IPS-18a (cell line): ENCODE data around the gene NAA20.

Experiments used
- H3K27ac ChIP-seq: one replicate; pipeline ENCODE4 v1.5.1; 2013; ENCODE audit warnings: low read length
- H3K27me3 ChIP-seq: one replicate; pipeline ENCODE4 v1.6.1; 2013; ENCODE audit warnings: mild to moderate bottlenecking, low read length; ENCODE audit not compliant: control insufficient read depth, insufficient read depth
- H3K36me3 ChIP-seq: one replicate; pipeline ENCODE4 v1.6.1; 2013; ENCODE audit warnings: low read depth, low read length; ENCODE audit not compliant: control insufficient read depth
- H3K4me1 ChIP-seq: one replicate; pipeline ENCODE4 v1.6.1; 2013; ENCODE audit warnings: low read depth, low read length; ENCODE audit not compliant: control insufficient read depth
- H3K4me3 ChIP-seq: one replicate; pipeline ENCODE4 v1.5.1; 2013; ENCODE audit warnings: low read length
- H3K9ac ChIP-seq: one replicate; pipeline ENCODE4 v1.6.1; 2013; ENCODE audit warnings: mild to moderate bottlenecking, low read length, moderate library complexity
- H3K9me3 ChIP-seq: one replicate; pipeline ENCODE4 v1.6.1; 2013; ENCODE audit warnings: low read depth, low read length; ENCODE audit not compliant: control insufficient read depth

NAA20 gene

DNA sequence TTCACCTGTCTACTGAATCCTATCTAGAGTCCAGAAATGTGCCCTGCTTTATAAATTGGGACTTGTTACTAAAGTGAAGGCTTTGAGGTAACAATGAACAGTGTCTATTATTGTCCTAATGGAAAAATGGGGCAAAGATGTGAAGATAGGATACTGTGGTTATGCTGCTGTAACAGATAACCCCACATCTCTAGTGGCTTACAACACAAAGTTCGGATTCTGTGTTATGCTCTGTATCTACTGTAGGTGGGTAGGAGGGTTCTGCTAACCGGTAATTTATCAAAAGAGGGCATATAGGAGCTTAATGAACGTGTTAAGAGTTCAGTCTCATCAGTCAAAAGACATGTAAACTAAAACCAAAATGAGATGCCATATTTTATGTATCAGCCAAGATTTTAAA, 6.2 kb downstream of the NAA20 start:
- no peaks in the 10 kb centered on the region for H3K27me3 ChIP-seq
- no peak overlapping the region for H3K27ac ChIP-seq
- peaks cover 20% of the 10 kb centered on the region for H3K36me3 ChIP-seq
- no peaks in the 10 kb centered on the region for H3K9me3 ChIP-seq
- no peak overlapping the region for H3K9ac ChIP-seq
- no peak overlapping the region for H3K4me3 ChIP-seq
- H3K4me1 ChIP-seq, result peaks cover under 1% of the 10 kb centered on the region

DNA sequence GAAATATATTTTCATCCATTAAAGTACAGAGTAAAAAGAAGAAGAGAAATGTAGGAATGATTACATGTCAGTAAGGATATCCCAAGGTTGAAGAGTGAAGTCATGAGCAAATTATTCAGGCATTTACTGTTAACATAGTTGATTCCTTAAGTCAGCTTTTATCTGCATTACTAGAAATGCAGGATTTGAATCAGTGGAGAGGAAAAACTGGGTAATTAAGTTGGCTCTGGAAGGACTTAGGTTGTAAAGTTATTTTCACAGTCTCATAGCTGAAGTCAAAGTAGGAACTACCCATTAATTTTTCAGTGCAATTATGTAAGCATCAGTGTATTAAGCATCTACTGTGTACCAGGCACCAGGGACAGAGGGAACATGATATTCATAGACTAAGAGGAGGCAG, 7.8 kb downstream of the NAA20 start:
- no peaks in the 10 kb centered on the region for H3K27me3 ChIP-seq
- no peak overlapping the region for H3K27ac ChIP-seq
- H3K36me3 ChIP-seq, result peaks cover 24% of the 10 kb centered on the region
- no peaks in the 10 kb centered on the region for H3K9me3 ChIP-seq
- H3K9ac ChIP-seq, result no peak overlapping the region
- H3K4me1 ChIP-seq, result no peaks in the 10 kb centered on the region
- H3K4me3 ChIP-seq, result no peak overlapping the region

DNA sequence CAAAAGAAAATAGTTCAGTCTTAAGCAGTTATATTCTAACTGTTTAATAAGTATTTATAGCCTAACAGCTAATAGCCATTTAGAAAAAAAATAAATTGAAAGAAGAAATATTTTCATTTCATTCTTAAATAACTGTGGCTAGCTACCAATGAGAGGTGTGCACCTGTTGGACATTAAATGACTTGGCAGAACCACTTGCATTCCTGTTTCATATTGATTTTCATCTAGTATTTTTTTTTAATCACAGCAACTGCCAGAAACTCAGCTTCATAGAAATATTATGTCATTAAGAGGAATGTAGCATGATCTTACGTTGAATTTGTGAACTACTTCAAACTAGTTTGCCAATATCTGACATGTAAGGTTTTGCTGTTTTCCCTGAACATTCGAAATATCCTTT, 10.1 kb downstream of the NAA20 start:
- Histone ChIP-seq H3K4me1 (no peaks in the 10 kb centered on the region), H3K9me3 (no peaks in the 10 kb centered on the region), H3K27me3 (no peaks in the 10 kb centered on the region), H3K4me3 (no peak overlapping the region), H3K27ac (no peak overlapping the region), H3K9ac (no peak overlapping the region), H3K36me3 (peaks cover 41% of the 10 kb centered on the region)

DNA sequence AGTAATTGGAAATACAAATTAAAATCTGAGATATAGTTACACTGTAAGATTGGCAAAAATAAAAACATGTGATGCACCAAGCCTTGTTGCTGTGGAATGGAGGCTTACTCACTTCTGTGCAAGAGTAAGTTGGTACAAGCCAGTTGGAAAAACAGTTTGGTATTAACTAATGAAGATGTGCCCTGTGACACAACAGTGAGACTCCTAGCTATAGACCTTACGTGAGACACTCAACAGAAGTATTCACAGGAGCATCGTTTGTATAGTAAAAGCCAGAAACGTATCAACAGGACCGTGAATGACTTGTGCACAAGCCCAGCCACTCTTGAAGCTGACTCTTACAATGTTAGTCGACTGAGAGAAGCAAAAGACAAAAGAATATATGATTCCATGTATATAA, 14.6 kb downstream of the NAA20 start:
- Histone ChIP-seq H3K4me3 (no peak overlapping the region), H3K4me1 (no peaks in the 10 kb centered on the region), H3K27ac (no peak overlapping the region), H3K9ac (no peak overlapping the region), H3K9me3 (no peaks in the 10 kb centered on the region), H3K36me3 (peaks cover 76% of the 10 kb centered on the region), H3K27me3 (no peaks in the 10 kb centered on the region)

DNA sequence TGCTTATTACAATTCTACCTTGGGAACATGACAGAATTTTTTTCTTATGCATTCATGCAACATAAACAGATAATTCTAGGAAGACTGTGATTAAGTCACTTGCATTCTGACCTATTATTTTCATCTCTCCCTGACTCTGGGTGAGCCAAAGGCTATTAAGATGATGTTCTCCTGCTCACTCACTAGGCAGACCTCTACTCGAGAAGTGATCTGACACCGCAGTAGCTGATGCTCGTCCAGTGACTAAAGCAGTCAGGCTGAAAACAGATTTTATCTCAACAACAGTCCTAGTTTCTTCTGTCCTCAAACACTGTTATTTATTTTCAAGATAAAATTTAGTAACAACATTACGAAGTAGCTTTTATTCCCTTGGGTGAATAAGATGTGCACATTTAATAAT, 17.3 kb downstream of the NAA20 start:
- H3K9ac ChIP-seq, result no peak overlapping the region
- peaks cover 88% of the 10 kb centered on the region for H3K36me3 ChIP-seq
- H3K27ac ChIP-seq, result no peak overlapping the region

DNA sequence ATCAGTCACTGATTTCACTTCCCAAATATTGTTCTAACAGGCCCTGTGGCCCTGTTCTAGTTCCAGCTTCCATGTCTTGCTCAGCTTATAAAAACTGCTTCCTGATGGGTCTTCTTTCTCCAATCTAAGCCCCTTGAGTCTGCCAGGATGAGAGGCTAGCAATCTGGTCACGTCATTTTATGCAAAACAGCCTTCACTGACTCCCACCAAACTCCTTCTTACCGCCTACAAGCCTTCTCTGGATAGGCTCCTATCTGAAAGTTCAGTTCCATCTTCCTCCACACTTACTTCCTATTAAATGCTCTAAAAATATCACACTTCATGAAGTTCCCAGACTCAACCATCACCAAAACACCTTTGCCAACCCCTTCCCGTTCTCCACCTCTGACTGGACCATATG, 19.6 kb downstream of the NAA20 start:
- H3K36me3 ChIP-seq, result peaks cover 95% of the 10 kb centered on the region
- no peaks in the 10 kb centered on the region for H3K9me3 ChIP-seq
- H3K9ac ChIP-seq, result no peak overlapping the region
- H3K27ac ChIP-seq, result no peak overlapping the region
- no peaks in the 10 kb centered on the region for H3K4me1 ChIP-seq
- no peaks in the 10 kb centered on the region for H3K27me3 ChIP-seq
- H3K4me3 ChIP-seq, result no peak overlapping the region

More for the DNA sequence above, 17.3 kb downstream of the NAA20 start:
- Histone ChIP-seq H3K4me1 (no peaks in the 10 kb centered on the region), H3K9me3 (no peaks in the 10 kb centered on the region), H3K27me3 (no peaks in the 10 kb centered on the region), H3K4me3 (no peak overlapping the region)

DNA sequence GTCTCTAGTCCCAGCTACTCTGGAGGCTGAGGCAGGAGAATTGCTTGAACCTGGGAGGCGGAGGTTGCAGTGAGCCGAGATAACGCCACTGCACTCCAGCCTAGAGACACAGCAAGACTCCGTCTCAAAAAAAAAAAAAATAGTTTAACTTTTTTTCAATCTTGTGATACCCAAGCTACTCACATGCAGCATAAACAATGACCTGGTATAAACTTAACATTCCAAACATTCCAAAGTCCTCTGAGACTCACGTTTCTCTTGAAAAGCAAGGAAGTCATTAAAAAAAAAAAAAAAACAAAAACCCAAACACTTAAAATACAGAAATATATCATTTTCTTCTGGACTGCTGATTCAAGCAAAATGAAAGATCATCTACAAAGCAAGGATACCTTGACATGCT, 20.8 kb downstream of the NAA20 start:
- Histone ChIP-seq H3K27ac (peak overlapping the region; percentile 44), H3K4me1 (no peaks in the 10 kb centered on the region), H3K27me3 (no peaks in the 10 kb centered on the region), H3K36me3 (peaks cover 96% of the 10 kb centered on the region), H3K4me3 (no peak overlapping the region), H3K9me3 (no peaks in the 10 kb centered on the region), H3K9ac (no peak overlapping the region)

DNA sequence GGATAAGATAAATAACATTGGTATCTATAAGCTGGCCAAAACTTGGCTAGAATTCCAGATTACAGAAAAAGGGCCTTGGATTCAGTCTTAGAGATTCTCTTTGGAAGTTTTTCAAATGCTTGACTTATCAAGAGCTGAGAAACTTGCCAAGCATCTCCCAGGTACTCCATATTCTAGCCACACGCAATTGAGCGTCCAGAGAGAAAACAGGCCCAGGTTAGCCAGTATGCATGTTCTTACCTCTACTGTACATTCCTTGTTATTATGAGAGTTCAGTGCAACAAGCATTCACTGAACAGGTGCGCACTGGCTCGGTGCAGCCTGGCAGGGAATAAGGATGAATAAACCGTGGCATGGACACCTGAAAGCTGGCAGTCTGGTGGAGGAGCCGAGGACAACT, 21.4 kb downstream of the NAA20 start:
- H3K9ac ChIP-seq, result no peak overlapping the region
- no peak overlapping the region for H3K4me3 ChIP-seq
- H3K27ac ChIP-seq, result peak overlapping the region; percentile 44
- peaks cover 96% of the 10 kb centered on the region for H3K36me3 ChIP-seq
- H3K9me3 ChIP-seq, result no peaks in the 10 kb centered on the region
- no peaks in the 10 kb centered on the region for H3K4me1 ChIP-seq
- H3K27me3 ChIP-seq, result no peaks in the 10 kb centered on the region

DNA sequence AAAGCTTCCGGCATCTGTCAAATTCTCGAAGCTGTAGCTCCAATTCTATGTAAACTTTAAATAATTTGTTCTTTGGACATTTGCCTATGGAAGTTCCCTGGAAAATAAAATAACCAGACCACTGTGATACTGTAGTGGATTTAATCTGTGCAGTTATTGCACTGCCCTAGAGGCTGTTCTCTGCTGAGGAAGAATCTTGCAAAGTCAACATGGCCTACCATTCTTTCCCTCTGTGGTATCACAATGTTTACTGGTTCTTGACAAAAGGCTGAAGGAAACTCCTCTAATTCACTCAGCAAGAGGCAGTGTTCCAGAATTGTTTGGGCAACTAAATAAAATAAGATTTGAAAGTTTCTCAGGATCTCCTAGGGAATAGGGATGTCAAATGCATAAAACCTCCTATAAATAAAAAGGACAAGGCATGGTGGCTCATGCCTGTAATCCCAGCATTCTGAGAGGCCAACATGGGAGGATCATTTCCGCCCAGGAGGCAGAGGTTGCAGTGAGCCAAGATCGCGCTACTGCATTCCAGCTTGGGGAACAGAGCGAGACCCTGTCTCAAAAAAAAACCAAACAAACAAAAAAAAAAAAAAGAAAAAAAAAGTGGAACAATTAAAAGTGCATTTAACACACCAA, 22.7 kb downstream of the NAA20 start:
- Histone ChIP-seq H3K36me3 (peaks cover 98% of the 10 kb centered on the region), H3K4me3 (no peak overlapping the region), H3K27ac (no peak overlapping the region), H3K9ac (no peak overlapping the region), H3K4me1 (no peaks in the 10 kb centered on the region), H3K9me3 (no peaks in the 10 kb centered on the region), H3K27me3 (no peaks in the 10 kb centered on the region)

DNA sequence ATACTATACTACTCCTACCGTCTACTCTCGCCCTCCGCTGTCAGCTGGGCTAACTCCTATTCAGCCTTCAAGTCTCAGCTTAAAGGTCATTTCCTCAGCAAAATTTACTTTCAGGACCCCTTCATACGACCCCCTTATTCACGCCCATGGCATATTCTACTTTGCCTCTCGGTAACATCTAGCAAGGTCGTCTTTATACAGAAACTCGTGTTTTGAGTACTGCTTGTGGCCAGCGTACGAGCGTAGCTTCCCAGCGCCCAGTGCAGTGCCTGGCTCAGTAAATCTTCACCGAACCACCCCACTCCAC, 34.6 kb downstream of the NAA20 start:
- Histone ChIP-seq H3K9me3 (no peaks in the 10 kb centered on the region), H3K4me3 (peak overlapping the region; percentile 98), H3K36me3 (peaks cover 34% of the 10 kb centered on the region), H3K4me1 (peaks cover 6% of the 10 kb centered on the region), H3K27me3 (no peaks in the 10 kb centered on the region), H3K27ac (peak overlapping the region; percentile 84), H3K9ac (peak overlapping the region; percentile 84)

DNA sequence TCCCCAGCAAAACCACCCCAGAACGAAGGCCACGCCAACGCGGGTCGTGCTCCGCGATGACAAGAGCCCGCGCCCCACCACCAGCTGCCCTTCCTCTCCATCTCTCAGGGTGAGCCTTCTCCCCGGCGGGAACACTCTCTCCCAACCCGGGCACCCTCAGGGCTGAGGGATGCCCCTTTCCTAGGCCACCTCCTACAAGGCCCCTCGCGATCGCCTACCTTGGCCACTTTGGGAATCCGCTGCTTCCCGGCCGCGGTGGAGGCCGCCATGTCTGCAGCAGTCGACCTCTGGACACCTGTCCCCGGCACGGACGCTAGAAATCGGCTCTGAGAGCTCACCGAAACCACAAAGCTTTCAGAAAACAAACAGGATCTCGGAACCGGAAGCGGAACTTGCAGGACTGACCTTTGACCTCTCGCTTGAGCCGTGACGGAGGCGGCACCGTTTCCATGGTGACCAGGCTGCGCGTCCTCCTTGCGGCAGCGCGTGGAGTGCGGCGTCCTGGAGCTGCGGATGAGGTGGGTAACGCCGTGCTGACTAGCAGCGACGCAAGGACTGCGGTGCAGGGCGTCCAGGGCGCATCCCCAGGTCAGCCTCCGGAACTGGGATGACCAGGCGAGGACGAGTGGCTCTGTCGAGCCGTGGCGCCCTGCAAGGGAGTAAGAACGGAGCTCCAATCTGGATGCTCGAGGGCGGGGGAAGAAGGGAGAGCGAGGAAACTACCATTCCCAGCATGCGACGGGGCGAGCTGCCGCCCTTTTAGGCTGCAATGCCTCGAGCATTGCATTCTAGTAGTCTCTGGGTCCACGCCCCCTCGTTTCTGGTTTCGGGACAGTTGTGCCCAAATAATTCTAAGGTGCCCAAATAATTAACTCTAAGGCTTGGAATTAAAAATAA, 35.2 kb downstream of the NAA20 start, which contains the start of the genes CFAP61 and CRNKL1:
Gene CFAP61, plus strand, starts transcription at position 459 of the 897 bp plus-strand sequence. CDS start 4,122 bp downstream, outside the sequence.
Gene CRNKL1, minus strand, starts transcription at position 393 of the 897 bp plus-strand sequence. Its CDS starts 124 bp downstream, at position 269.
- no peaks in the 10 kb centered on the region for H3K9me3 ChIP-seq
- H3K27ac ChIP-seq, result peak within 1 kb of the TSS; percentile 84
- peaks cover 30% of the 10 kb centered on the region for H3K36me3 ChIP-seq
- H3K27me3 ChIP-seq, result no peaks in the 10 kb centered on the region
- H3K9ac ChIP-seq, result peak within 1 kb of the TSS; percentile 84
- H3K4me3 ChIP-seq, result peak within 1 kb of the TSS; percentile 98
- peaks cover 6% of the 10 kb centered on the region for H3K4me1 ChIP-seq
